GM12878 (cell line): ENCODE measurements around the gene MMGT1.

ENCODE experiments used
- MXI1 ChIP-seq: fragments of 150-350 bp; IDR thresholded peaks from 2 replicates; pipeline ENCODE4 v1.6.1; 2011; ENCODE audit warnings: low read depth, mild to moderate bottlenecking, inconsistent platforms, low read length, improper control_type of control experiment
- TF ChIP-seq, protein P1 (sequence below): IDR thresholded peaks from 2 replicates; pipeline ENCODE4 v1.6.1; 2011; ENCODE audit warnings: low read depth, low read length, improper control_type of control experiment, borderline replicate concordance

DNA sequence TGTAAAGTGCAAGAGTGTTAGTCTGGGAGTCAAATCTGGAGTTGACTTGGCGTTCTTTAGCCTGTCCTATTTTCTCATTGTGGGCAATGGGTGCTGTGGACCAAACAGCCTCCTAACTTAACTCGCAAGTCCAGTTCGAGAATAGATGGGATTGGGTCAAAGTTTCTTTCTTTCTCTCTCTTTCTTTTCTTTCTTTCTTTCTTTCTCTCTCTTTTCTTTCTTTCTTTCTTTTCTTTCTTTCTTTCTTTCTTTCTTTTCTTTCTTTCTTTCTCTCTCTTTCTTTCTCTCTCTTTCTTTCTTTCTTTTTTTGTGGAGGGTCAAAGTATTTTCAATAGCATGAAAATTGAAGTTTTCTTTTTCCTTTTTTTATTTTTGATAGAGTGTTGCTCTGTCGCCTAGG lies 14.5 kb upstream of the MMGT1 start:
- TF ChIP-seq, protein P1, sequence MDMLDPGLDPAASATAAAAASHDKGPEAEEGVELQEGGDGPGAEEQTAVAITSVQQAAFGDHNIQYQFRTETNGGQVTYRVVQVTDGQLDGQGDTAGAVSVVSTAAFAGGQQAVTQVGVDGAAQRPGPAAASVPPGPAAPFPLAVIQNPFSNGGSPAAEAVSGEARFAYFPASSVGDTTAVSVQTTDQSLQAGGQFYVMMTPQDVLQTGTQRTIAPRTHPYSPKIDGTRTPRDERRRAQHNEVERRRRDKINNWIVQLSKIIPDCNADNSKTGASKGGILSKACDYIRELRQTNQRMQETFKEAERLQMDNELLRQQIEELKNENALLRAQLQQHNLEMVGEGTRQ: no peak
- no peak for TF ChIP-seq MXI1
